Cerebellar cortex (tissue), 1 donor: ENCODE results near the gene IL17RB.
A peak's percentile ranks its signal among the peaks of the same experiment; 100 is the strongest.

ENCODE experiments used
- DNase-seq: peaks from one replicate; pipeline ENCODE4 v3.0.0-alpha.2; 2015; ENCODE audit warnings: low spot score

The IL17RB gene

GRCh38 chr3:53833053-53833645 is 13.2 kb upstream of the IL17RB start:
- no peak for DNase-seq

- no peak for DNase-seq
Observed at GRCh38 chr3:53833700-53834099, 12.7 kb upstream of the IL17RB start.

- no peak for DNase-seq
Observed at GRCh38 chr3:53834429-53835095, 11.8 kb upstream of the IL17RB start.

- DNase-seq = no peak
Observed at GRCh38 chr3:53835257-53835656, 11.1 kb upstream of the IL17RB start.

GRCh38 chr3:53836084-53836872 is 10.1 kb upstream of the IL17RB start:
- DNase-seq = no peak

GRCh38 chr3:53837331-53837730 is 9.0 kb upstream of the IL17RB start:
- no peak for DNase-seq

- no peak for DNase-seq
Observed at GRCh38 chr3:53841296-53841695, 5.1 kb upstream of the IL17RB start.

- DNase-seq = peak; percentile 92
Observed at GRCh38 chr3:53842436-53843194, 3.8 kb upstream of the IL17RB start.

- DNase-seq = peak; percentile 81
Observed at GRCh38 chr3:53843195-53844177, 2.9 kb upstream of the IL17RB start.

GRCh38 chr3:53844262-53845102 is 1.9 kb upstream of the IL17RB start:
- peak; percentile 51 for DNase-seq

- DNase-seq = peak; percentile 64
Observed at GRCh38 chr3:53845103-53845880, 1.1 kb upstream of the IL17RB start.

GRCh38 chr3:53845881-53846133 is 561 bp upstream of the IL17RB start:
- no peak for DNase-seq

GRCh38 chr3:53846851-53847155 is 435 bp downstream of the IL17RB start:
- DNase-seq = no peak

GRCh38 chr3:53849916-53850315 is 3.5 kb downstream of the IL17RB start:
- no peak for DNase-seq

- DNase-seq = peak; percentile 31
Observed at GRCh38 chr3:53850895-53851294, 4.5 kb downstream of the IL17RB start.

- no peak for DNase-seq
Observed at GRCh38 chr3:53856964-53857363, 10.6 kb downstream of the IL17RB start.

- DNase-seq = no peak
Observed at GRCh38 chr3:53858096-53858741, 11.9 kb downstream of the IL17RB start.

GRCh38 chr3:53859178-53859577 is 12.8 kb downstream of the IL17RB start:
- DNase-seq = no peak

- no peak for DNase-seq
Observed at GRCh38 chr3:53860196-53860595, 13.8 kb downstream of the IL17RB start.
